NOMO-1 treated with dmso at 0.1 percent for 144 hours (cell line): ENCODE data around the gene NELFE.
"Not testable (repeated sequence)": the region's sequence is repeated elsewhere in the genome, so short reads cannot be mapped to it uniquely, and the experiment has no call there.

Experiments
- DNase-seq: peaks from one replicate; lab custom pipeline; 2025; ENCODE audit not compliant: unreplicated experiment; lab: John Stamatoyannopoulos, UW

NELFE gene

DNA sequence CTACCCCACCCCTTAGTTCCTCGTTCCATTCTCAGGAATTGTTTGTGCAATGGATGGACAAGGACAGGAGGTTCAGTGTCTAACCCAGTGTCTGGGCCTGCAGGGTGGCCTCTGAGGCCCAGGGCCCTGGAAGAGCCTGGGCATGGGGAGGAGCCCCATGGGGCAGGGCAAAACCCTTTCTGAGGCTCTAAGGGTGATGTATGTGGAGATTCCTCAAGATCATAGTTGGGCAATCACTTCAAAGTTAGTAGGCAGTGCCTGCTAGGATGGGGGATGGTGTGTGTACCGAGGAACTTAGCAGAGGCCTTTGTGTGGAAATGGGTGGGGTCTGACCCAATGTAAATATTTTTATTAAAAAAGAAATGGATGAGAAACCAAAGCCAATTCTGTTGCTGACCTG, 38.0 kb downstream of the NELFE start:
- DNase-seq, result peak; percentile 29

DNA sequence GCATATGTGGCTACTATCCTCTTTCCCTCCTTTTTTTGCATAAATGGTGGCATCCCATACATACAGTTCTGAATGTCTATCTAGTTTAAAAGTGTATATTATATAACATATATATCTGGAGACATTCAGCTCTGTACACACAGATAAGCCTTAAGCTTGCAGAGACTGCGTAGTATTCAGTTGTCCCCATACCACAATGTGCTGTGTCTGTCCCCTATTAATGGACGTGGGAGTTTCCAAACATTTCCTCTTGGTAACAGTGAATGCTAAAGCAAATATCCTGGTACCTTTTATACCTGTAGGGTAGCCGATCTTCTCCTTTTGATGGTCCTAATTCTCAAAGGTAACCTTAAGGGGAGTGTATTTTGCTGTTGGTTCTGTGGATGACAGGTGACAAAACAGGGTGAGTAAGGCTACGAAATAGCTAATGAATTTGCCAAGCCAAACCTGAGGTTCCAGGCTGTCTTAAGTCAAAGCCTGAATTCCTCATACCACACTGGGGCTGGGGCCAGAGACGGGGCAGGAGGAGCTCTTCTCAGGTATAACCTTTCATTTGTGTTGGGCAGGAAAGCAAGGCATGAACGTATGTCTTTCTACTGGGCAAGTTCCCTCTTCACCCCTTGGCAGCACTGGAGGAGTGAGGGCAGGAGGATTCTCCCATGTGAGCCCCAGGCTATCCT, 39.0 kb downstream of the NELFE start:
- DNase-seq, result no peak

DNA sequence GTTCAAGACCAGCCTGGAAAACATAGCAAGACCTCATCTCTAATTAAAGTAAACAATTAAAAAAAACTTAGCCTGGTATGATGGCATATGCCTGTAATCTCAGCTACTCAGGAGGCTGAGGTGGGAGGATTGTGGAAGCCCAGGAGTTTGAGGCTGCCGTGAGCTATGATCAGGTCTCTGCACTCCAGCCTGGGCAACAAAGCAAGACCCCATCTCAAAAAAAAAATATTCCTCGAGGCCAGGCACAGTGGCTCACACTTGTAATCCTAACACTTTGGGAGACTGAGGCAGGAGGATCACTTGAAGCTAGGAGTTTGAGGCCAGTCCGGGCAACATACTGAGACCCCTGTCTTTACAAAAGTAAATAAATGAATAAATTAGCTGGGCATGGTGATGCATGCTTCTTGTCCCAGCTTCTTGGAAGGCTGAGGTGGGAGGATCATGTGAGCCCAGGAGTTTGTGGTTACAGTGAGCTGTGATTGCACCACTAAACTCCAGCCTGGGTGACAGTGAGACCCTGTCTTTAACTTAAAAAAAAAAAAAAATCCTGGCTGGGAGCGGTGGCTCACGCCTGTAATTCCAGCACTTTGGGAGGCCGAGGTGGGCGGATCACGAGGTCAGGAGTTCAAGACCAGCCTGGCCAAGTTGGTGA, 40.6 kb downstream of the NELFE start:
- no peak for DNase-seq

DNA sequence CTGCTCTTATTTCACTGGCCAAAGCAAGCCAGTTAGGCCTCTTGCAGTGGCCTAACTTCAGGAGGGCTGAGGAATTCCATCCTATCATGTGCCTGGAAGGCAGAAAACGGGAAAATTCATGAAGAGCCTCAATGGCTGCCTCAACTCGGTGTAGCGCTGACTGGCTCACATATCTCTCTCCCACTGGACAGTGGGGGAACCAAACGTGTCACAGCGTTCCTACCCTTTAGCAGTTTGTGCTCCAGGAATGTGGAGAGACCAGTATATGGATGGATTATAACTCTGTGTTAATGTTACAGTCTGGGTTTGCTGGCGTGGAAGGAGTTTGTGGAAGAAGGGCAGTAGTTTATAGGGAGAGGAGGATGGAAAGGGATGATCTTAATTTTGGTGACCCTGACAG, 43.0 kb downstream of the NELFE start:
- DNase-seq, result no peak

DNA sequence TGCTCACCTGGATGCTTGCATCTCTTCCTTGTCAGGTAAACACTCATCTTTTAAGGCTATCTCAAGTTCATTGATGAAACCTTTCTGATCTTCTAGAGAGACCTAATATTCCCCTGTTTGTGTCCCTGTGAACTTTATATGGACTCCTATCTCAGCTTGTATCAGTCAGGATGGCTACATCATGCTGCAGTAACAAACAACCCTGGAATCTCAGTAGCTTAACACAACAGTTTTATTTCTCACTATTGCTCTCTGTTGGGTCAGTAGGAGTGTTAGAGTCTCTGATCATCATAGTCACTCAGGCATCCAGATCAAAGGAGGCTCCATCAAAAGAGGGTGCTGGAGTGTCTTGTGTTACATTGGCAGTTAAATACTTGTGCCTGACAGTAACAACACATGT, 43.4 kb downstream of the NELFE start:
- DNase-seq, result no peak

DNA sequence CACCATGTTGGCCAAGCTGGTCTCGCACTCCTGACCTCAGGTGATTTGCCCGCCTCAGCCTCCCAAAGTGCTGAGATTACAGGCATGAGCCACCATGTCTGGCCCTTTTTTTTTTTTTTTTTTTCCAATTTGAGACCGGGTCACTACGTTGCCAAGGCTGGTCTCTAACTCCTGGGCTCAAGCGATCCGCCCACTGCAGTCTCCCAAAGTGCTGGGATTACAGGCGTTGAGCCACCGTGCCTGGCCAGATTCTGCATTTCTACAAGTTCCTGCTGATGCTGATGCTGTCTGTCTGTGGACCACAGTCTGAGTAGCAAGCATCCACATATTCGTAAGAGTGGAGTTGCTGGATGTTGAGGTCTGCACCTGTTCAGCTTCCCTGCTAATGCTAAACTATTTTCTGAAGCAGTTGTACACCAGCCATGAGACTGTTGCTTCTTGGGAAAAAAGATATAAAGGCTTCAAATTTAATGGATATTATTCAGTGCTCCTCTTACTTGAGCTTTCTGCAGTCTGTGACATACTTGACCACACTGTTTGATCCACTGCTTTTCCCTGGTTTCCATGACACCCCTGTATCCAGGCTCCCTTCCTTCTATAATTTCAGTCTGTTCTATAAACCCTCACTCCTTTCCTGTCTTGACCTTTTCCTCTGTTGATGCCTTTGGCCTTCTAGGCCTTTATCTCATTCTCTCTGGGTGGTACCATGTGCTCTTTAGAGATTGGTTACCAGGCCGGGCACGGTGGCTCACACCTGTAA, 46.8 kb downstream of the NELFE start:
- no peak for DNase-seq

DNA sequence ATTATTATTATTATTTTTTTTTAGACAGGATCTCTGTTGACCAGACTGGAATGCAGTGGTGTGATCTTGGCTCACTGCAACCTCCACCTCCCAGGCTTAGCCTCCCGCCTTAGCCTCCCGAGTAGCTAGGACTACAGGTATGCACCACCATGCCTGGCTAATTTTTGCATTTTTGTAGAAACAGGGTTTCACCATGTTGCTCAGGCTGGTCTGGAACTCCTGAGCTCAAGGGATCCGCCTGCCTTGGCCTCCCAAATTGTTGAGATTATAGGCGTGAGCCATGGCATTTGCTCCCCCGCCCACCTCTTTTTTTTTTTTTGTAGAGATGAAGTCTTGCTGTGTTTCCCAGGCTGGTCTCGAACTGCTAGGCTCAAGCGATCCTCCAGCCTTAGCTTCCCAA, 49.5 kb downstream of the NELFE start:
- not testable (repeated sequence) for DNase-seq

DNA sequence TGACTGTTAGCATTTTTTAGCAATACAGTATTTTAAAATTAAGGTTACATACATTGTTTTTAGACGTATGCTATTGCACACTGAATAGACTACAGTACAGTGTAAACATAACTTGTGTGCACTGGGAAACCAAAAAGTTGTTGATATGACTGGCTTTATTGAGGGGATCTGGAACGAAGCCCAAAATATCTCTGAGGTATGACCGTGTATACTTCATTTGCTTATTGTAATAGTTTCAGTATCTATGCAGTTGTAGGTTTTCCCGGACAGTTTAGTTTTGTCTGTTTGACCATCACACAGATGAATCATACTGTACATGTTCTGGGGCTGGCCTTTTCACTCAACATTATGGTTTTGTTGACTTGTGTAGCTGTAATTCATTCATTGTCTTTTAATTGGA, 50.0 kb downstream of the NELFE start:
- DNase-seq, result no peak

DNA sequence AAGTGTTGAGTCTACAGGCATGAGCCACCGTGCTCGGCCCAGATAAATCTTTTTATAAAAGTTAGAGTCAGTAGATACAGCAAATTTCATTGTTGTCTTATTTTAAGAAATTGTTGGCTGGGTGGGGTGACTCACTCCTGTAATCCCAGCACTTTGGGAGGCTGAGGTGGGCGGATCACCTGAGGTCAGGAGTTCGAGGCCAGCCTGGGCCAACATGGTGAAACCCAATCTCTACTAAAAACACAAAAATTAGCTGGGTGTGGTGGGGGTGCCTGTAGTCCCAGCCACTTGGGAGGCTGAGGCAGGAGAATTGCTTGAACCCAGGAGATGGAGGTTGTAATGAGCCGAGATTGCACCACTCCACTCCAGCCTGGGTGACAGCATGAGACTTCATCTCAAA, 50.5 kb downstream of the NELFE start:
- DNase-seq, result not testable (repeated sequence)

DNA sequence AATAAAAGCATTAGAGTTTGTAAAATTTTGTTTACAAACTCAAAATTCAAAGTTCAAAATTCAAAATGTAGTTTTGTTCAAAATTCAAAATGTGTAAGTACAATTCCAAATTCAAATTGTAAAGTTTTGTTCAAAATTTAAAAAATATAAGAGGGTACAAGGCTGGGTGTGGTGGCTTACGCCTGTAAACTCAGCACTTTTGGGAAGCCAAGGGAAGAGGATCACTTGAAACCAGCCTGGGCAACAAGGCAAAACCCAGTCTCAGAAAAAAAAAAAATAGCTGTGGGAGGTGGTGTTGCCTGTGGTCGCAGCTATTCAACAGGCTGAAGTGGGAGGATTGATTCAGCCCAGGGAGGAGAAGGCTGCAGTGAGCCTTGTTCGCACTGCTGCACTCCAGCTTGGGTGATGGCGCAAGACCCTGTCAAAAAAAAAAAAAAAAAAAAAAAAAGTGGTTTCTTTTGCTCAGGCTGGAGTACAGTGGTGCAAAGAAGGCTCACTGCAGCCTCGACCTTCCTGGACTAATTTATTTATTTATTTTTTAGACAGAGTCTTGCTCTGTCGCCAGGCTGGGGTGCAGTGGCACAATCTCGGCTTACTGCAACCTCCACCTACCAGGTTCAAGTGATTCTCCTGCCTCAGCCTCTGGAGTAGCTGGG, 51.5 kb downstream of the NELFE start:
- peak; percentile 79 for DNase-seq

DNA sequence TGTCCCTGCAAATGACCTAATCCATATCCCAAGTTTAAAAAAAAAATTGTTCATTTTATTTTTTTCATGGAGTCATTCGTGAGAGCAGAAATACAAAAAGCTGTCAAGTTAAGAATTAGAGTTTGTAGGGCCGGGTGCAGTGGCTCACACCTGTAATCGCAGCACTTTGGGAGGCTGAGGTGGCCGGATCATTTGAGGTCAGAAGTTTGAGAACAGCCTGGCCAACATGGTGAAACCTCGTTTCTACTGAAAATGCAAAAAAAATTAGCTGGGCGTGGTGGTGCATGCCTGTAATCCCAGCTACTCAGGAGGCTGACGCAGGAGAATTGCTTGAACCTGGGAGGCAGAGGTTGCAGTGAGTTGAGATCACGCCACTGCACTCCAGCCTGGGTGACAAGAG, 52.0 kb downstream of the NELFE start:
- DNase-seq, result not testable (repeated sequence)

DNA sequence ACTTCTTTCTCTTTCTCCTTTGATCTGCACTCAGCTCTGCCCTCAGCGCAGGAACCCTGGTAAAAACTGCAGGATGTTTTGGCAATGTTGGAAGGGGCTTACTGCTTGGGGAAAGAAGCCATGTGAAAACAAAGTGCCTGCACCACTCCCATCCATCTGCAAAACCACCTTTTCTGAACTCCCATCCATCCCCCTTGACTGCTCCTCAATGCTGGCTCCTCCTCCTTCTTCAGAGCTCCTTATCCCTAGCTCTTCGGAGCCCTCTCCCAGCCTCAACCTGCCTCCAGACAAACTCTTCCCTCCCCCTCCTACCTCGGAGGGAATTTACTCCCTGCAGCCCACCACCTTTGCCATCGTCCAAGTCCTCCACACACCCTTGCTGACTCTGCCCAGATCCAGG, 52.6 kb downstream of the NELFE start:
- no peak for DNase-seq

DNA sequence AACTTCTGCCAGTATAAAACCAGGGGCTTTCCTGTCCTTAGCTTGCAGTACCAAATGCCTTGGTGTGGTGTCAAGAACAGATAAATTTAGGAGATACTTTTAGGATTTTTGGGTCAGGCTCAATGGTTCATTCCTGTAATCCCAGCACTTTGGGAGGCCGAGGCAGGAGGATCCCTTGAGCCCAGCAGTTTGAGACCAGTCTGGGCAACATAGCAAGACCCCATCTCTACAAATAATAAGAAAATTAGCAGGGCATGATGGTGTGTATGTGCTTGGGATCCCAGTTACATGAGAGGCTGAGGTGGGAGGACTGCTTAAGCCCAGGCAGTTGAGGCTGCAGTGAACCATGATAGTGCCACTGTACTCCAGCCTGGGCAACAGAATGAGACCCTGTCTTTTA, 53.7 kb downstream of the NELFE start:
- DNase-seq, result no peak

DNA sequence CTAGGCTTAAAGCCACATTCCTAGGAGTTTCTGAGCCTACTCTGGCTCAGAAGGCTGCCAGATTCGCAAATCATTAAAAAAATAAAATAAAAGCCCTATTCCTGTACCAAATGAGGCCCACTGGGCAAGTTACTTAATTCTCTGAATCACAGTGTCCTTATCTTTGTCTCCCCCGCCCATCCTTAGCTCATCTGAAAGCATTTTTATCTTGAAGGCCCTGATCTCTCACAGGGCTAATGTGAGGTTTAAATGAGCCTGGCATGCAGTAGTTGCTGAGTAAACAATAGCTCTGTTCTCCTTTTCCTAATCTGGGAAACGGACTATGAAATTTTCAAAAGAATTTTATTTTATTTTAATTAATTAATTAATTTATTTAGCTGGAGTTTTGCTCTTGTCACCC, 54.8 kb downstream of the NELFE start:
- DNase-seq, result no peak
